ENCODE results near the gene DAB2. TPM values are rescaled to one million over a fixed set of nuclear protein-coding genes. Genes with fewer than 3 reads are reported as not detected.
A peak's percentile ranks its signal among the peaks of the same experiment; 100 is the strongest.

Gene DAB2
- total RNA-seq, 5 donors from 2014 or later (not counting 1 experiment from before 2014, with no cell fraction given): 0.47 to 1.1 (median 0.78) TPM

DNA sequence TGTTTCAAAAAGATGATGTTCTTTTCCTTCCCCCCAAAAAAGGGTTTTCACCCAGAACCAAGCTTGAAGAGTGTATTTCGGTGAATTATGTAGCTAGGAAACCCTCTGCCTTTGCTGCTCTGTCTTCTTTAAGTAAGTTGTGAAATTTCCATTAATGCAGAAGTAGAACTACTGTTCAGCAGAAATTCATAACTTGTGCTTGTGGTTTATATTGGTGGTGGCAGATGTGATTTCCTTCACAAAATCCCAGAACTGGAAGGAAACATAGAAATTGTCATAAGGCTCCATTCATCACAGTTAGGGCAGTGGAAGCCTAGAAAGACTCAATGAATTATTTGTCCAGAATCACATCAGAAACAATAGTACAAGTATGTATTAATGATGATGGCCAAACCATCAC is 42.1 kb upstream of the DAB2 start:
- H3K4me3 Mint-ChIP-seq: no peak overlapping the region
- ChIA-PET POLR2A (no interaction called here), CTCF (interaction anchor here in 1 of 2 donors (1.0 kb wide), 1 partner anchor 11 kb away, joined by 6 read pairs; no protein-coding TSS in a partner anchor)
- WGBS (ENCODE audit: insufficient coverage): no CpG with 5 or more reads among the region's 1 CpG
- H3K27ac Mint-ChIP-seq: no peak overlapping the region
- no peak overlapping the region for H3K27ac ChIP-seq (ENCODE audit: low read length)
- H3K4me1 ChIP-seq (ENCODE audit: control insufficient read depth in 1 of 2, extremely low read depth in 1 of 2, insufficient read depth in 2 of 2, low read length in 2 of 2): no peaks in the 10 kb centered on the region
- no peaks in the 10 kb centered on the region for H3K4me1 Mint-ChIP-seq
- no peaks in the 10 kb centered on the region for H3K36me3 Mint-ChIP-seq
- H3K27me3 ChIP-seq (replicated peaks in 1 of 2; ENCODE audit: control insufficient read depth in 2 of 2, extremely low read depth in 1 of 2, insufficient read depth in 2 of 2, low read length in 1 of 2): peaks cover 0 to 4% of the 10 kb centered on the region in 2 experiments
- no peaks in the 10 kb centered on the region for H3K9me3 Mint-ChIP-seq
- ATAC-seq (replicated peaks in 1 of 4) (no peak), DNase-seq (no peak)
- peaks cover 7 to 11% of the 10 kb centered on the region in 2 donors for H3K27me3 Mint-ChIP-seq
- H3K36me3 ChIP-seq (ENCODE audit: control insufficient read depth in 2 of 2, extremely low read depth in 1 of 2, insufficient read depth in 1 of 2, low read length in 1 of 2): no peaks in the 10 kb centered on the region
- H3K9me3 ChIP-seq: no peaks in the 10 kb centered on the region
- H3K4me3 ChIP-seq (ENCODE audit: control insufficient read depth in 1 of 2, extremely low read depth in 1 of 2, low read length in 1 of 2): no peak overlapping the region

DNA sequence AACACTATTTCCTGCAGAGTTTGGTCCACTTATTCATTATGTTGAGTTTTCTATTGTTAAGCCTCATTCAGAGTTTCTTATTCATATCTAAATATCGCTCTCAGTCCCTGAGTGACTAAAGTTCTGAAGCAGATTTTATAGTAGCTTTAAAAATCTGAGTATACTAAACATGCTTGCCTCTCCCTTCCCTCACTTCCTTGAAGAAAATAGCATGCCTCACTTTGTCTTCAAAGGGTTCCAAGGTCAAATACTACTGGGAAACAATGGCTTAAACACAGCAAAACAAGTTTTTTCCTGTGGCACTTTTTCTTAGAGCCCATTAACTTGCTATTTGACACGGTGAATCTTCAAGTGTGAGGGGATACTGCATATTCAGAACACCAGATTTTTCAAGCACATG is 41.1 kb upstream of the DAB2 start:
- Mint-ChIP-seq H3K9me3 (no peaks in the 10 kb centered on the region), H3K27me3 (peaks cover 7 to 11% of the 10 kb centered on the region in 2 donors), H3K36me3 (no peaks in the 10 kb centered on the region), H3K4me3 (no peak overlapping the region), H3K27ac (no peak overlapping the region), H3K4me1 (peaks cover 0 to 5% (median 1%) of the 10 kb centered on the region in 3 donors)
- peaks cover 0 to 4% of the 10 kb centered on the region in 2 experiments for H3K27me3 ChIP-seq (replicated peaks in 1 of 2; ENCODE audit: control insufficient read depth in 2 of 2, extremely low read depth in 1 of 2, insufficient read depth in 2 of 2, low read length in 1 of 2)
- H3K9me3 ChIP-seq: no peaks in the 10 kb centered on the region
- H3K4me3 ChIP-seq (ENCODE audit: control insufficient read depth in 1 of 2, extremely low read depth in 1 of 2, low read length in 1 of 2): no peak overlapping the region
- CTCF ChIA-PET: interaction anchor here in 1 of 2 donors (0.7 kb wide), 1 partner anchor 90 kb away, joined by 3 read pairs; no protein-coding TSS in a partner anchor
- POLR2A ChIA-PET: no interaction called here
- H3K4me1 ChIP-seq (ENCODE audit: control insufficient read depth in 1 of 2, extremely low read depth in 1 of 2, insufficient read depth in 2 of 2, low read length in 2 of 2): no peaks in the 10 kb centered on the region
- no peaks in the 10 kb centered on the region for H3K36me3 ChIP-seq (ENCODE audit: control insufficient read depth in 2 of 2, extremely low read depth in 1 of 2, insufficient read depth in 1 of 2, low read length in 1 of 2)
- WGBS (ENCODE audit: insufficient coverage): no CpG with 5 or more reads among the region's 2 CpGs
- ATAC-seq (replicated peaks in 1 of 4) (no peak), DNase-seq (no peak)
- no peak overlapping the region for H3K27ac ChIP-seq (ENCODE audit: low read length)

DNA sequence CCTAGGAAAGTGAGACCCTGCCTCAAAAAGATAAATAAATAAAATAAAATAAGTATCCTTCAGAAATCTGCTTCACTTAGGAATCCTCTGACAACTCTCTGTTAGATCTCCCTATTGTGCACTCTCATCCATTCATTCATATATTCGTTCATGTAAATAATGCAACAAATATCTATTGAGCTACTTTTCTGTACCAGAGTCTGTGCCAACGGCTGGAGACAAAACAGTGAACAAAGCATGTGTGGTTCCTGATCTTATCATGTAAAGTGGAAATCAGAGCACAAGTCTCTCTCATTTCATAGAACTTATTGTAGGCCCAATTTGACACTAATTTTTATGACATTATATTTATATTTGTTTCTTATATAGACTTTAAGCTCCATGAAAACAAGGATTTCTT is 40.3 kb upstream of the DAB2 start:
- Histone ChIP-seq H3K4me3 (ENCODE audit: control insufficient read depth in 1 of 2, extremely low read depth in 1 of 2, low read length in 1 of 2) (no peak overlapping the region), H3K27ac (ENCODE audit: low read length) (no peak overlapping the region), H3K9me3 (no peaks in the 10 kb centered on the region), H3K36me3 (ENCODE audit: control insufficient read depth in 2 of 2, extremely low read depth in 1 of 2, insufficient read depth in 1 of 2, low read length in 1 of 2) (no peaks in the 10 kb centered on the region), H3K27me3 (replicated peaks in 1 of 2; ENCODE audit: control insufficient read depth in 2 of 2, extremely low read depth in 1 of 2, insufficient read depth in 2 of 2, low read length in 1 of 2) (peaks cover 0 to 4% of the 10 kb centered on the region in 2 experiments), H3K4me1 (ENCODE audit: control insufficient read depth in 1 of 2, extremely low read depth in 1 of 2, insufficient read depth in 2 of 2, low read length in 2 of 2) (no peaks in the 10 kb centered on the region)
- Mint-ChIP-seq H3K27me3 (peaks cover 7 to 11% of the 10 kb centered on the region in 2 donors), H3K4me1 (peaks cover 0 to 6% (median 1%) of the 10 kb centered on the region in 3 donors), H3K4me3 (no peak overlapping the region), H3K36me3 (no peaks in the 10 kb centered on the region), H3K27ac (no peak overlapping the region), H3K9me3 (no peaks in the 10 kb centered on the region)
- no CpG with 5 or more reads among the region's 2 CpGs for WGBS (ENCODE audit: insufficient coverage)
- ATAC-seq (replicated peaks in 1 of 4) (no peak), DNase-seq (no peak)
- POLR2A ChIA-PET: no interaction called here
- CTCF ChIA-PET: no interaction called here

DNA sequence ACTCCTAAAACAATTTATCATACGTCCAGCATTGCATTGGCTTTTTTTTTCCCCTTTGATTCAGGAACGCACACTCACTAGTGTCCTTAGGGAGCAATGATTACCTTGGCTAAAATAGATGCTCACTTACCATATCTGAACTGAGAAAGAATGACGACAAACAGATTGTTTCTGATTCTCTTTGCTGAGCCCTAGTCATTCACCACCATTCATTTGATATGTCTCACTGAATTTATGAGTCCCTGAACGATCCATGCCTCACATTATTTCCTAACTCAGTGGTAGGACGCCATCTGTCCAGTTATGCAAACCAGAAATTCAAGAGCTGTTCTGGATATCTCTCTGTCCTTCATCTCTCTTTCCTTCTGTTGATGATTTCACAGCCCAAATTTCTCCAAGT is 39.3 kb upstream of the DAB2 start:
- H3K9me3 Mint-ChIP-seq: no peaks in the 10 kb centered on the region
- peaks cover 0 to 4% of the 10 kb centered on the region in 2 experiments for H3K27me3 ChIP-seq (replicated peaks in 1 of 2; ENCODE audit: control insufficient read depth in 2 of 2, extremely low read depth in 1 of 2, insufficient read depth in 2 of 2, low read length in 1 of 2)
- 84% methylated on average over 5 of the region's 5 CpGs for WGBS (ENCODE audit: insufficient coverage)
- CTCF ChIA-PET: no interaction called here
- peaks cover 0 to 6% (median 1%) of the 10 kb centered on the region in 3 donors for H3K4me1 Mint-ChIP-seq
- H3K27me3 Mint-ChIP-seq: peaks cover 8 to 14% of the 10 kb centered on the region in 2 donors
- H3K4me3 Mint-ChIP-seq: no peak overlapping the region
- ATAC-seq (replicated peaks in 1 of 4) (no peak), DNase-seq (no peak)
- no peak overlapping the region for H3K27ac Mint-ChIP-seq
- H3K4me1 ChIP-seq (ENCODE audit: control insufficient read depth in 1 of 2, extremely low read depth in 1 of 2, insufficient read depth in 2 of 2, low read length in 2 of 2): no peaks in the 10 kb centered on the region
- H3K4me3 ChIP-seq (ENCODE audit: control insufficient read depth in 1 of 2, extremely low read depth in 1 of 2, low read length in 1 of 2): no peak overlapping the region
- H3K36me3 Mint-ChIP-seq: no peaks in the 10 kb centered on the region
- H3K27ac ChIP-seq (ENCODE audit: low read length): no peak overlapping the region
- POLR2A ChIA-PET: no interaction called here
- no peaks in the 10 kb centered on the region for H3K36me3 ChIP-seq (ENCODE audit: control insufficient read depth in 2 of 2, extremely low read depth in 1 of 2, insufficient read depth in 1 of 2, low read length in 1 of 2)
- no peaks in the 10 kb centered on the region for H3K9me3 ChIP-seq

DNA sequence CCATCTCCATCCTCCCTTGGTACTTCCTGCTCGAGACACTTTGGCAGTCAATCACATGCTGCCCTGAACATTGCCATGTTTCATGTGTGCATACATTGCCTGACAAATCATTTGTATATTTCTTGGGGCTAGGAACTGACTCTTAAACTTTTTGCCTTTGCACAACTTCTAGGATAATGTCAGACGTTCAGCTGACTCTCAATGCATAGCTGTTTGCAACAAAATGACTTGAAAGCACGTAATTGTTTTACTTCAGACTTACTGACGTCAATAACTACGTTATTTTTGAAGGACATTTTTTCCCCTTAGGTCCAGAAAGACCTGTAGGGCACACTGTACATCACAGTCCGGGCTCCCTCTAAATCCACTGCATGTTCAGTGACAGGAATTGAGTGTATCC is 37.4 kb upstream of the DAB2 start:
- H3K4me1 ChIP-seq (ENCODE audit: control insufficient read depth in 1 of 2, extremely low read depth in 1 of 2, insufficient read depth in 2 of 2, low read length in 2 of 2): no peaks in the 10 kb centered on the region
- no peak overlapping the region for H3K4me3 ChIP-seq (ENCODE audit: control insufficient read depth in 1 of 2, extremely low read depth in 1 of 2, low read length in 1 of 2)
- no peaks in the 10 kb centered on the region for H3K36me3 ChIP-seq (ENCODE audit: control insufficient read depth in 2 of 2, extremely low read depth in 1 of 2, insufficient read depth in 1 of 2, low read length in 1 of 2)
- POLR2A ChIA-PET: no interaction called here
- H3K9me3 ChIP-seq: no peaks in the 10 kb centered on the region
- no peak overlapping the region for H3K4me3 Mint-ChIP-seq
- 78% methylated on average over 3 of the region's 6 CpGs for WGBS (ENCODE audit: insufficient coverage)
- no peak overlapping the region for H3K27ac Mint-ChIP-seq
- H3K27me3 Mint-ChIP-seq: peaks cover 22 to 29% of the 10 kb centered on the region in 2 donors
- H3K27me3 ChIP-seq (replicated peaks in 1 of 2; ENCODE audit: control insufficient read depth in 2 of 2, extremely low read depth in 1 of 2, insufficient read depth in 2 of 2, low read length in 1 of 2): peaks cover 0 to 4% of the 10 kb centered on the region in 2 experiments
- H3K4me1 Mint-ChIP-seq: peaks cover 0 to 6% (median 1%) of the 10 kb centered on the region in 3 donors
- no peak for ATAC-seq (replicated peaks in 1 of 4)
- H3K9me3 Mint-ChIP-seq: no peaks in the 10 kb centered on the region
- no peak overlapping the region for H3K27ac ChIP-seq (ENCODE audit: low read length)
- CTCF ChIA-PET: no interaction called here
- no peaks in the 10 kb centered on the region for H3K36me3 Mint-ChIP-seq
- DNase-seq: no peak

DNA sequence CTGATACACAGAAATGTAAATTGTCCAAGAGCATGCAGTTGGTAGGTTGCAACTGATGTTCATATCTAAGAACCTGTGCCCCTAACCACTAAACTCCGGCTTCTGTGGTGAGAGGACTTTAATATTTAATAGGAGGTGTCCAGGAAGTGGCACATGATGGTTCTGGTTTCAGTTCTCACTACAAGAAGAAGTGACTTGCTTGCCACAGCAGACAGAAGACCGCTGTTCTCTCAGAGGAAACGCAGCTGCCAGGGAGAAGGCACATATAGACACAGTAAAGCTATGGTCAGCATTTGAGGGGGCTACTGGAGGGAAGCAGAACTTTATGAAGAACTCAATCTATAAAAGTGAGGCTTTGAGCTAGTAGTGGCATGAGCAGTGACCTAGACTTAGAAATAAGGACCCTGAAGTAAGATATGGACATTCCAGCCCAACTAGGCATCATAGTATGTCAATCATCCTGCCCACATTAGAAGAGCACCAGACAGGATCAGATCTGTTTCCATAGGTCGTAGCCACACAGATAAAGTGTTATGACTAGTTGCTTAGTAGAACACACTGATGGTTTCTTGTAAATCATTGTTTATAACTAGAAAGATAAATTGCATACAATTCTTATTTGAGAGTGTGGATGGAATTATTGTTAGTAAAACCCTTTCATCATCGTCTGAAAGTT is 36.4 kb upstream of the DAB2 start:
- ChIA-PET CTCF (no interaction called here), POLR2A (no interaction called here)
- 13% methylated on average over 2 of the region's 5 CpGs for whole genome bisulfite sequencing (ENCODE audit: insufficient coverage)
- H3K27ac Mint-ChIP-seq: no peak overlapping the region
- no peak overlapping the region for H3K27ac ChIP-seq (ENCODE audit: low read length)
- peaks cover 0 to 6% (median 1%) of the 10 kb centered on the region in 3 donors for H3K4me1 Mint-ChIP-seq
- no peak overlapping the region for H3K4me3 Mint-ChIP-seq
- no peaks in the 10 kb centered on the region for H3K36me3 ChIP-seq (ENCODE audit: control insufficient read depth in 2 of 2, extremely low read depth in 1 of 2, insufficient read depth in 1 of 2, low read length in 1 of 2)
- H3K27me3 ChIP-seq (replicated peaks in 1 of 2; ENCODE audit: control insufficient read depth in 2 of 2, extremely low read depth in 1 of 2, insufficient read depth in 2 of 2, low read length in 1 of 2): peaks cover 0 to 4% of the 10 kb centered on the region in 2 experiments
- no peak for ATAC-seq (replicated peaks in 1 of 4)
- peak in 8 of 35 experiments; percentile 0 to 21 (median 2) for DNase-seq
- peaks cover 31 to 37% of the 10 kb centered on the region in 2 donors for H3K27me3 Mint-ChIP-seq
- no peaks in the 10 kb centered on the region for H3K36me3 Mint-ChIP-seq
- no peak overlapping the region for H3K4me3 ChIP-seq (ENCODE audit: control insufficient read depth in 1 of 2, extremely low read depth in 1 of 2, low read length in 1 of 2)
- H3K4me1 ChIP-seq (ENCODE audit: control insufficient read depth in 1 of 2, extremely low read depth in 1 of 2, insufficient read depth in 2 of 2, low read length in 2 of 2): no peaks in the 10 kb centered on the region
- no peaks in the 10 kb centered on the region for H3K9me3 ChIP-seq
- no peaks in the 10 kb centered on the region for H3K9me3 Mint-ChIP-seq
